ENCODE results near the gene POM121.
"Not testable (repeated sequence)": the region's sequence is repeated elsewhere in the genome, so short reads cannot be mapped to it uniquely, and the experiment has no call there.

POM121 gene

DNA sequence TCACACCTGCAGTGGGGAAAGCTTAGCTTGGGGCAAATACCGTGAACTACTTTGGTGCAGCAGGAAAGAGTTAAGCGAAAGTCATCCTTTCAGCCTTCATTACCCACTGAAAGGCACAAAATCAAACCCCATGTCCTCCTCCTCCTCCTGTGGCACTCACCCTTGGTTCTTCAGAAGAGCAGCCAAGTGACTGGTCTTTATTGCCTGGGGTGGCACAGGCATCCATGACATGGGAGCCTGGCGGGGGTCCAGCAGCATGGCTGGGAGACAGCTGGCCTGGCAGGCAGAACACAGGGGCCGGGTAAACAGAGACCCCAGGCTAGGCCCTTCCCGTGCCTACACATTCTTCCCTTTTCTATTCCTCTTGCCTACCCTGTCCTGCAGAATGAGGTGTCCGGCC is 24.8 kb downstream of the POM121 start:
- DNase-seq (ENCODE audit: low read depth) = not testable (repeated sequence)

- DNase-seq (ENCODE audit: low read depth) = not testable (repeated sequence)
These were observed 25.5 kb downstream of the POM121 start for GRCh38 chr7:72950432-72950831.

DNA sequence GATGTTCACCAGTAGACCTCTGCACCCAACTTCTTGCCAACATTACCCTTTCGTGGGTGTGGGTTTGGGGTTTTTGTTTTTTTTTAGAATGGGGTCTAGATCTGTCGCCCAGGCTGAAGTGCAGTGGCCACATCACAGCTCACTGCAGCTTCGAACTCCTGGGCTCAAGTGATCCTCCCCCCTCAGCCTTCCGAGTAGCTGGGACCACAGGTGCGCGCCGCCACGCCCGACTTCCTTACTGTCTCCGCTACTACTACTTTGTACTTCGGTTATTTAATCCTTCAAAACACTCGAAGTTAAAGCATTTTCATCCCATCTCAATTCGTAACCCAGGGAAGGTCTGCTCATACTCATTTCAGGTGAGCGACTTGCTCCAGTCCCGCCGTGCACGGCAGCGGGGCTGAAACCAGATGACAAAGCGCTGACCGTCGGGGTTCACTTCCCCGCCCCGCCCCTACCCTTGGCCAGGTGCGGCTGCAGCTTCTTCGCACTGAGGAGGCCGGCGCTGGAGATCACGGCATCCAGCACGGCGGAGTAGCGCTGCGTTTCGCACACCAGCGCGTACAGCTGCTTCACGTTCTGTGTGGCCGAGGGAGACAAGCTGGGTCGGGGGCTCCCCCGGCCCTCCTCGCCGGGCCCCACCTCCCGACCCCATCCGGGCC is 29.1 kb downstream of the POM121 start:
- DNase-seq (ENCODE audit: low read depth) = not testable (repeated sequence)

GRCh38 chr7:72954563-72955198 is 29.8 kb downstream of the POM121 start:
- not testable (repeated sequence) for DNase-seq (ENCODE audit: low read depth)

DNA sequence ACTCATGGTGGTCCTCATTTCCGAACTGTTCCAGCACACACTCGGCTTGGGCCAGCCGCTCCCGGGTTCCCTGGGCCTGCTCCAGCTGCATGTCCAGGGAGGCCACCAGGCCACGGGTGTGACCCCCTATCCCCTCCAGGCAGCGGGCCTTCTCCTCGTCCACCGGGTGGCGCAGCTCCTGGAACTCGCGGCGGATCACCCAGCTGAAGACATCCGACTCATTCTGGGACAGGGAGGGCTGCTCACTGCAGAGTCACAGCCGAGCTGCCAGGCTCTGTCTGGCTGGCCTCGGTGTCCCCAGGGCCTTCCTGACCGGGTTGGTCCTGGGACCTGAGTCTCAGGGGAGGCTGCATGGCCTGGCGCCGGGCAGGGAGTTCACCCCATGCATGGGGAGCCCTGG is 35.1 kb downstream of the POM121 start:
- DNase-seq (ENCODE audit: low read depth) = not testable (repeated sequence)

- DNase-seq (ENCODE audit: low read depth) = not testable (repeated sequence)
These were observed 35.9 kb downstream of the POM121 start for GRCh38 chr7:72960626-72961345.

- not testable (repeated sequence) for DNase-seq (ENCODE audit: low read depth)
These were observed 36.4 kb downstream of the POM121 start for GRCh38 chr7:72961346-72961650.

GRCh38 chr7:72963056-72963455 is 38.2 kb downstream of the POM121 start:
- DNase-seq (ENCODE audit: low read depth) = not testable (repeated sequence)

DNA sequence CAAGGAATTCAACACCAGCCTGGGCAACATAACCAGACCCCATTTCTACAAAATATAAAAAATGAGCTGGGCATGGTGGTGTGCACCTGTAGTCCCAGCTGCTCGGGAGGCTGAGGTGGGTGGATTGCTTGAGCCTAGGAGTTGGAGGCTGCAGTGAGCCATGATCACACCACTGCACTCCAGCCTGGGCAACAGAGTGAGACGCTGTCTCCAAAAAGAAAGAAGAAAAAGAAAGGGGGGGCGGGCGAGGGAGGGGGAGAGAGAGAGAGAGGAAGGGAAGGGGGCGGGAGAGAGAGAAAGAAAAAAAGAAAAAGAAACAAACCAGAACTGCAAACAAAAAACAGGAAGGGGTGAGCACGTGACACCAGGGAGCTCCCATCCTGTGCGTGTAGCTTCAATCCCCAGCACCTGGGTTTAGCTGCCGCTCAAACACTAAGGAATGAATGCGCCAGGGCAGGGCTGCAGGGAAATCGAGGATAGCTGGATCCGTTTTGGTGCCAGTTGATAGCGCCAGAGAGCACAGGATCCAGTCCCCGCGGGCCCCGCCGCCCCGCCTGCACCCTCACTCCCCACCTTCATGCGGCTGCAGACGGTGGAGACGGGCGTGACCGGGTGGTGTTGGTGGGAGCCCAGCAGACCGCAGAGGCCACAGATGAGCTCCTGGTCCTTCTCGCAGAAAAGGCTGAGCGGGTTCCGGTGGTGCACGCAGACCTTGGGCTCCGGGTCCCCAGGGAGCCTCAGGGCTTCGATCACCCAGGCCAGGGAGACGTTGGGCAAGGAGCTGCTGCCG is 40.5 kb downstream of the POM121 start:
- not testable (repeated sequence) for DNase-seq (ENCODE audit: low read depth)

DNA sequence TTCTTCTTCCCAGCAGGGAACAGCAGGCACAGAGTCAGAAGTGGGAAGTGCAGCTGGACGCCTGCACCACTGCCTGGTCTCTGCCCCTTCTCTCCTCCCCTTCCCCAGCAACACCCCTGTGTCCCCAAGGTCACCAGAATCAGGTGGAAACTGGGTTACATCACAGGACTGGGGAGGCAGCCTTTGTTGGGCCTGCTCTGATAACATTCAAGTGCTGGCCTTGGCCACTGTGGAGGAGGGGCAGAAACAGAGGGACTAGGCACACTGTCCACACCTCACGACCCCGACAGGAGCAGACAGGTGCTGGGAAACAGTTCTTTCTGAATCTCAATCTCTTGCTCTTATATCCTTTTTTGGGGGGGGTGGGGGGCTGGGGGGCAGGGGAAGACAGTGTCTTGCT is 42.0 kb downstream of the POM121 start:
- not testable (repeated sequence) for DNase-seq (ENCODE audit: low read depth)

GRCh38 chr7:72968980-72969516 is 44.2 kb downstream of the POM121 start, which contains the start of gene TRIM74:
Gene TRIM74 (minus strand): TSS chr7:72969466. CDS start chr7:72966157, 3,309 bp downstream.
- not testable (repeated sequence) for DNase-seq (ENCODE audit: low read depth)

- DNase-seq (ENCODE audit: low read depth) = not testable (repeated sequence)
These were observed 44.8 kb downstream of the POM121 start for GRCh38 chr7:72969688-72970087.

DNA sequence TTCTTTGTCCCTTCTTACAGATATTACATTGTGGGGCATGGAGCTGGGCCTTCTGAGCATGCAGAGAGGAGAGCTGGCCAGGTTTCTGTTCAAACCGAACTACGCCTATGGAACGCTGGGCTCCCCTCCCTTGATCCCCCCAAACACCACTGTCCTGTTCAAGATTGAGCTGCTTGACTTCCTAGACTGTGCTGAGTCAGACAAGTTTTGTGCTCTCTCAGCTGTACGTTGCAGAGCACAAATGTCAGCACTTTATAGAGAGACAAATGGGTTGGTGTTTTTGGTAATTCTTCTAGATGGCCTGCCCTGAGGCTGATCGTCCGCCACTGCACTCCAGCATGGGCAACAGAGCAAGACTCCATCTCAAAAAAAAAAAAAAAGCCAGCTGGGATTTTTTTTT is 46.6 kb downstream of the POM121 start:
- DNase-seq (ENCODE audit: low read depth) = not testable (repeated sequence)

DNA sequence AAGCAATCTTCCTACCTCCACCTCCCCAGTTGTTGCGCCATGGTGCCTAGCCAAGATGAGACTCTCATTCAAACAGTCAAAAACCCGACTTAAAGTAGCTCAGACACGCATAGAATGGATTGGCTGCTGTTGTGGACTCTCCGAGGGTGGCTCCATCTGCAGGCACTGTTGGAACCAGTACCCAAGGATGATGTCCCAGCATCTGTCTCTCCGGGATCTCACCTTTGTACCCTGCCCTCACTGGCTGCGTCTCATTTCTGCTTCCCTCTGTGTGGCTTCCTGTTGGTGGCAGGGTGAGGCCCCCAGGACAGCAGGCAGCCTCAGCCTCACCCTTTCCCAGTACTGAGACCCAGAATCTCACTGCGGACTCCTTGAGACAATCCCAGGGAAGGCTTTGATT is 49.9 kb downstream of the POM121 start:
- not testable (repeated sequence) for DNase-seq (ENCODE audit: low read depth)

GRCh38 chr7:72975656-72976286 is 50.9 kb downstream of the POM121 start:
- DNase-seq (ENCODE audit: low read depth) = not testable (repeated sequence)

- not testable (repeated sequence) for DNase-seq (ENCODE audit: low read depth)
These were observed 51.5 kb downstream of the POM121 start for GRCh38 chr7:72976434-72976833.

- not testable (repeated sequence) for DNase-seq (ENCODE audit: low read depth)
These were observed 55.5 kb downstream of the POM121 start for GRCh38 chr7:72980382-72980781.

- DNase-seq (ENCODE audit: low read depth) = not testable (repeated sequence)
These were observed 57.2 kb downstream of the POM121 start for GRCh38 chr7:72982084-72982483.

- DNase-seq (ENCODE audit: low read depth) = not testable (repeated sequence)
These were observed 65.4 kb downstream of the POM121 start for GRCh38 chr7:72990146-72990913.

GRCh38 chr7:72995484-72995883 is 70.6 kb downstream of the POM121 start:
- not testable (repeated sequence) for DNase-seq (ENCODE audit: low read depth)

GRCh38 chr7:72997447-72997846 is 72.6 kb downstream of the POM121 start:
- DNase-seq (ENCODE audit: low read depth) = not testable (repeated sequence)

Data from stimulated activated CD4-positive, alpha-beta T cell treated with anti-CD3 and anti-CD28 coated beads, Interleukin-2, amount 100 ng/mL, for 4 hours (primary cell).